Thyroid gland (tissue), 4 donors: ENCODE measurements around the gene KAZN. TPM values are rescaled to one million over a fixed set of nuclear protein-coding genes. Genes with fewer than 3 reads are reported as not detected.

Source experiments
- DNase-seq, 2 donors: peaks; one replicate each; pipeline ENCODE4 v3.0.0-alpha.2; 2019
- H3K27ac ChIP-seq, 3 donors: fragments of 200-600 bp; sonication (generic); 1 replicate in 2 of 3; 2 replicates in 1 of 3; pipeline ENCODE4 v1.5.1; 2016 to 2019; ENCODE audit warnings: mild to moderate bottlenecking in 1 of 3, moderate library complexity in 1 of 3
- H3K27me3 ChIP-seq: fragments of 200-600 bp; sonication (generic); one replicate; pipeline ENCODE4 v1.5.1; 2019
- H3K36me3 ChIP-seq, 2 donors: fragments of 200-600 bp; sonication (generic); one replicate each; pipeline ENCODE4 v1.5.1; 2016 to 2019
- H3K4me1 ChIP-seq, 2 donors: fragments of 200-600 bp; sonication (generic); one replicate each; pipeline ENCODE4 v1.5.1; 2017 to 2019
- H3K4me3 ChIP-seq, 3 donors: fragments of 200-600 bp; sonication (generic); replicated peaks in 1 of 3; 1 replicate in 2 of 3; 2 replicates in 1 of 3; pipeline ENCODE4 v1.5.1; 2016; ENCODE audit warnings: mild to moderate bottlenecking in 1 of 3
- H3K9me3 ChIP-seq: fragments of 200-600 bp; sonication (generic); one replicate; pipeline ENCODE4 v1.5.1; 2017
- POLR2A ChIP-seq, 2 donors: fragments of 450-650 bp; IDR thresholded peaks; one replicate each; pipeline ENCODE4 v1.6.1; 2017; ENCODE audit warnings: antibody characterized with exemption in 2 of 2, mild to moderate bottlenecking in 2 of 2, moderate library complexity in 1 of 2
- WGBS, 2 donors: methylation state at CpG; one replicate each; pipeline ENCODE4 v1.1.5; 2017; 5-methylcytosine and 5-hydroxymethylcytosine counted together
- intact Hi-C: fragments of 100-400 bp; cut with DNase I; formaldehyde crosslinking; loops from one replicate; pipeline ENCODE4 v1.15.1; 2023
- total RNA-seq, 4 donors: library from RNA; depleted of rRNA; stranded (reverse); fragments of >200 nt; gene quantifications; one replicate each; pipeline ENCODE4 v1.2.3, GENCODE V29; 2016
- TF ChIP-seq, protein P1 (sequence below), 6 experiments: fragments of 200-600 bp in 3 of 6; fragments of 450-650 bp in 3 of 6; sonication (generic) in 3 of 6; IDR thresholded peaks; one replicate each; pipeline ENCODE4 v1.5.1; 2016 to 2019; ENCODE audit warnings: antibody characterized with exemption in 6 of 6, mild to moderate bottlenecking in 2 of 6, inconsistent platforms in 1 of 6, moderate library complexity in 1 of 6

KAZN gene
- total RNA-seq, 4 donors from 2014 or later = 14.8 to 28.6 (median 18.2) TPM

DNA sequence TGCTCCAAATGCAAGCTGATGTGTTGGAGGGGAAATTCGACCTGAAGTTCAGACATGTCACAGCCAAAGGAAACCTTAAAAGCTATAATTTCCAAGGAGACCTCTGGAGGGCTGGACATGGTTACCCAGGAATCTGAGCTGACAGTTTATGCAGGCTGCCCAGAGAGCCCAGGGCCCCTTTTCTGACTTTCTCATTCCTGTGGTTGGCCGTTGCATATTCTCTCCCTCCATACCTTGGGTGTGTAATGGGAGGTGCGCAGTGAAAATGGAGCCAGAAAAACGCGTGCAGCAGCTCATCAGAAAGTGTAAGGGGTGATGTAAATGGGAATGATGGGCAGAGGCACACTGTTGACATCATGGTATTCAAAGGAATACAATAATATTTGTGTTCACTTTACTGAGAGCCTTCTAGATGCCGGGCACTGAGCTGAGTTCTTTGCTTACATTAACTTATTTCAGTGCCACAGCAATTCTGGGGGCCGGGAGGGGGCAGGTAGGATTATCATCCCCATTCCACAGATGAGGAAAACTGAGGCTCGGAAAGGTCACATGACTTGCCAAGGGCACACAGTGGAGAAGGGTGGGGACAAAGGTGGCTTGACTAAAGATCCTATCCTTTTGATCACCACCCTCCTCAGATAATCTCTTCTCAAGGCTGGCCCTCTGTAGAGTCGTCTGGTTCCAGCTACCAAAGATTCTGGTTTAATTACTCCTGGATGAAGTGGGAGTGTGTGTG lies 38.6 kb downstream of the KAZN start:
- no peak overlapping the region for H3K4me3 ChIP-seq
- no peaks in the 10 kb centered on the region for H3K36me3 ChIP-seq
- no peak overlapping the region for H3K27ac ChIP-seq
- WGBS, 2 donors = 85 to 89% methylated on average over 9 of the region's 9 CpGs
- peaks cover 0 to 8% of the 10 kb centered on the region in 2 donors for H3K4me1 ChIP-seq
- intact Hi-C loops = no loop called here
- TF ChIP-seq POLR2A (IDR thresholded peaks at IDR 0.05) = no peak
- TF ChIP-seq, protein P1, sequence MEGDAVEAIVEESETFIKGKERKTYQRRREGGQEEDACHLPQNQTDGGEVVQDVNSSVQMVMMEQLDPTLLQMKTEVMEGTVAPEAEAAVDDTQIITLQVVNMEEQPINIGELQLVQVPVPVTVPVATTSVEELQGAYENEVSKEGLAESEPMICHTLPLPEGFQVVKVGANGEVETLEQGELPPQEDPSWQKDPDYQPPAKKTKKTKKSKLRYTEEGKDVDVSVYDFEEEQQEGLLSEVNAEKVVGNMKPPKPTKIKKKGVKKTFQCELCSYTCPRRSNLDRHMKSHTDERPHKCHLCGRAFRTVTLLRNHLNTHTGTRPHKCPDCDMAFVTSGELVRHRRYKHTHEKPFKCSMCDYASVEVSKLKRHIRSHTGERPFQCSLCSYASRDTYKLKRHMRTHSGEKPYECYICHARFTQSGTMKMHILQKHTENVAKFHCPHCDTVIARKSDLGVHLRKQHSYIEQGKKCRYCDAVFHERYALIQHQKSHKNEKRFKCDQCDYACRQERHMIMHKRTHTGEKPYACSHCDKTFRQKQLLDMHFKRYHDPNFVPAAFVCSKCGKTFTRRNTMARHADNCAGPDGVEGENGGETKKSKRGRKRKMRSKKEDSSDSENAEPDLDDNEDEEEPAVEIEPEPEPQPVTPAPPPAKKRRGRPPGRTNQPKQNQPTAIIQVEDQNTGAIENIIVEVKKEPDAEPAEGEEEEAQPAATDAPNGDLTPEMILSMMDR (IDR thresholded peaks at IDR 0.05) = no peak
- no peaks in the 10 kb centered on the region for H3K27me3 ChIP-seq
- no peak for DNase-seq
- H3K9me3 ChIP-seq = no peaks in the 10 kb centered on the region

DNA sequence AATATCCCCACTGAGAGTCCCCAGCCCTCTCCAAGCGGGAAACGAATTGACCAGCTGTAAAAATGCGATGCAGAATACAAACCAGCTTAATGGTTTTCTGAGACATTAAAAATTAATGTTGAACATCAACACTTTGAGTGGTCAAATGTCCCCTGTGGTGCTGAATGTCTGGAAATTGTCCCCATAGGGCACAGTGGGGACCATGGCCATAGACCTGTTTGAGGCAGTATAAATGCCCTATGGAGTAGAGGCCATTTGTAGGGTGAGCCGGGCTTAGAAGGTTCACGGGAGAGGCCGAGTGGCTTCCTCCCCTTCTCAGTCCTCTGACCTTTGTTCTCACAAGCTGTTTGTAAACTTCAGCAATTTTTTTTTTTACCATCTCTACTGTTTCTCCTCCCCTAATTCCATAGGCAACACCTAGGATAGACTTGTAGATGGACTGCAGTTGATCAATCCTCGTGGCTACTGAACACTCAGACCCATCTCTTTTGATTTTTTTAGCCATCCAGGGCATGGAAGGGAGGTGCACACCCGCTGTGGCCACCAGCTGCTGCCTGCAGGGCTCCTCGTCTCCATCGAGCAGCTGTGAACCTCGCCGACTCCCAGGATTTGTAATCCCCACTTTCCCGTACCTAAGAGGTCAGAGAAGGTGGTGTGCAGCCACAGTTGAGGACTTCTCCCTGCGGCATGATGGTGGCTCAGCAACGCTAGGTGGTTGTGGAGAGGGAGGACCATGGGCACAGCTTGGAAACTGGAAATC lies 41.0 kb downstream of the KAZN start:
- H3K4me3 ChIP-seq = no peak overlapping the region
- 85 to 87% methylated on average over 15 of the region's 15 CpGs for WGBS, 2 donors
- DNase-seq = no peak
- no peak overlapping the region for H3K27ac ChIP-seq
- intact Hi-C loops = no loop called here
- no peak for TF ChIP-seq POLR2A (IDR thresholded peaks at IDR 0.05)
- TF ChIP-seq, protein P1 (IDR thresholded peaks at IDR 0.05) = no peak
- H3K36me3 ChIP-seq = no peaks in the 10 kb centered on the region
- no peaks in the 10 kb centered on the region for H3K27me3 ChIP-seq
- H3K9me3 ChIP-seq = no peaks in the 10 kb centered on the region
- peaks cover 0 to 5% of the 10 kb centered on the region in 2 donors for H3K4me1 ChIP-seq

DNA sequence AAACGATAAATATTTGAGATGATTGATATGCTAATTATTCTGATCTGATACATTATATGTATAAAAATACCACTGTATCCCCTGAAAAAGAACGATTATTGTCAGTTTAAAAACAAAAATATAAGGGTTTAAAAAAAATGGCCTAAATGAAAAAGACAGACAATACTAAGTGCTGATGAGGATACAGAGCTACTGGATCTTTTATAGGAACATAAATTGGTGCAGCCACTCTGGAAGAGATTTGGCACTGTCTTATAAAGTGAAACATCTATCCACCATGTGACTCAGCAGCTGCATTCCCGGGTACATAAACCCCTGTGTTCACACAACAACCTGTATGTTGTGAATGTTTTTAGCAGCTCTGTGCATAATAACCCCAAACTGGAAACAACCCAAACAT lies 44.2 kb downstream of the KAZN start:
- TF ChIP-seq POLR2A (IDR thresholded peaks at IDR 0.05) = no peak
- TF ChIP-seq, protein P1 (IDR thresholded peaks at IDR 0.05) = no peak
- H3K36me3 ChIP-seq = no peaks in the 10 kb centered on the region
- no peak overlapping the region for H3K27ac ChIP-seq
- no peaks in the 10 kb centered on the region for H3K9me3 ChIP-seq
- DNase-seq = no peak
- WGBS, 2 donors = 94 to 96% methylated on average over 3 of the region's 3 CpGs
- H3K27me3 ChIP-seq = no peaks in the 10 kb centered on the region
- intact Hi-C loops = no loop called here
- H3K4me1 ChIP-seq = peaks cover 0 to 3% of the 10 kb centered on the region in 2 donors
- H3K4me3 ChIP-seq = no peak overlapping the region

DNA sequence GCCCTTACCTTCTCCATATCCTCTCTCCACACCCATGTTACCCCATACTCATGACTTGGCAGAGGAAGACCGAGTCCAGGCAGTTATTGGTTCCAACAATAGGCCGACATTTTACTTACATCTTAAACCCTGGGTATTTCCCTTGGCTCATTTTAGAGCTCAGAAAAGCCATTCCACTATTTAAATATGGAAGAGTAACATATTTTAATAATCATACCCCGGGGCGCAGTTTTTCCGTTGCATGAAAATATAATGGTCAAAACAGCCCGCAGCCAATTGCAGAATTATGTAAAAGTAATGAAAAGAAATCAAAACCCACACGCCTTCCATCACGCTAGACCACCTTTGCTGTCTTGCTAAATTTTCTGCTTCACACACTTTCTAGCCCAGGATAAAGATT lies 48.5 kb downstream of the KAZN start:
- no peaks in the 10 kb centered on the region for H3K27me3 ChIP-seq
- DNase-seq = no peak
- peaks cover 10 to 11% of the 10 kb centered on the region in 2 donors for H3K4me1 ChIP-seq
- H3K36me3 ChIP-seq = no peaks in the 10 kb centered on the region
- no peak for TF ChIP-seq POLR2A (IDR thresholded peaks at IDR 0.05)
- TF ChIP-seq, protein P1 (IDR thresholded peaks at IDR 0.05) = no peak
- H3K4me3 ChIP-seq = no peak overlapping the region
- WGBS, 2 donors = 89 to 98% methylated on average over 8 of the region's 8 CpGs
- intact Hi-C loops = no loop called here
- H3K9me3 ChIP-seq = no peaks in the 10 kb centered on the region
- H3K27ac ChIP-seq = no peak overlapping the region

DNA sequence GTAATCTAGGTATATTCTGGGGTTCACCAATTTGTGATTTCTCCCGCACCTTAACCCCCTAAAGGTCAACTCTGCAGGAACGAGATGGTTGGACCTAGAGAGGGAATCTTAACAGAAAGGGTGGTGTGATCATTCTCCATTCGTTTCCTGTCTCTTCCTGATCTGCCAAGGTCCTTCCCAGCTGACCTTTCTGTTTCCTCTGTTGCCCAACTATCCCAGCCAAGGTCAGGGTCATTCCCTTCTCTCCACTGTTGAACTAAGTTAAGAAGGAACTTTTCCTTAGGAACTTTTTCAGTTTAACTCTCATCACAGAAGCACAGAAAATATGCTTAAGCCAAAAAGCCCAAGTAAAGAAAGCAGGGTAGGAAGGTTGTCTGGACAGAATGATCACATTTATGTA lies 49.3 kb downstream of the KAZN start:
- Histone ChIP-seq H3K4me3 (no peak overlapping the region), H3K36me3 (no peaks in the 10 kb centered on the region), H3K4me1 (peaks cover 10 to 11% of the 10 kb centered on the region in 2 donors), H3K27me3 (no peaks in the 10 kb centered on the region), H3K27ac (no peak overlapping the region), H3K9me3 (no peaks in the 10 kb centered on the region)
- intact Hi-C loops = no loop called here
- 66 to 77% methylated on average over 3 of the region's 3 CpGs for WGBS, 2 donors
- no peak for DNase-seq
- TF ChIP-seq POLR2A (IDR thresholded peaks at IDR 0.05) = no peak
- TF ChIP-seq, protein P1 (IDR thresholded peaks at IDR 0.05) = no peak
